HepG2 (cell line): ENCODE data around the gene ZSWIM5. TPM values are rescaled to one million over a fixed set of nuclear protein-coding genes. Genes with fewer than 3 reads are reported as not detected.

ENCODE experiments used
- ATF4 ChIP-seq, 2 experiments: fragments of 450-650 bp in 1 of 2; sonication (generic) in 1 of 2; formaldehyde crosslinking; IDR thresholded peaks; 2 replicates each; pipeline versions ENCODE4 v1.5.0 to v1.8.0; 2020 to 2022; ENCODE audit warnings: mild to moderate bottlenecking in 1 of 2, missing genetic modification reagents in 1 of 2
- DPF2 ChIP-seq: sonication (generic); formaldehyde crosslinking; IDR thresholded peaks from 2 replicates; pipeline ENCODE4 v1.4.0; 2020; ENCODE audit warnings: mild to moderate bottlenecking, low read depth, missing genetic modification reagents, borderline replicate concordance
- HDAC2 ChIP-seq: sonication (generic); formaldehyde crosslinking; IDR thresholded peaks from 2 replicates; pipeline ENCODE4 v1.4.0; 2020; ENCODE audit warnings: missing genetic modification reagents
- KAT7 ChIP-seq: IDR thresholded peaks from 2 replicates; pipeline ENCODE4 v1.6.1; 2018; ENCODE audit warnings: borderline replicate concordance, missing compliant biosample characterization
- KDM1A ChIP-seq: IDR thresholded peaks from 2 replicates; pipeline ENCODE4 v1.6.1; 2016; ENCODE audit warnings: missing compliant biosample characterization
- NR2F6 ChIP-seq, 2 experiments: IDR thresholded peaks; 2 replicates each; pipeline ENCODE4 v1.6.1; 2016; ENCODE audit warnings: antibody characterized with exemption in 1 of 2, mild to moderate bottlenecking in 1 of 2
- RARA ChIP-seq: IDR thresholded peaks from 2 replicates; pipeline ENCODE4 v1.6.1; 2016; ENCODE audit warnings: missing genetic modification reagents, missing compliant biosample characterization
- RNF219 ChIP-seq: sonication (generic); formaldehyde crosslinking; IDR thresholded peaks from 2 replicates; pipeline ENCODE4 v1.5.0; 2020; ENCODE audit warnings: mild to moderate bottlenecking, missing genetic modification reagents
- SOX5 ChIP-seq: IDR thresholded peaks from 2 replicates; pipeline ENCODE4 v1.6.1; 2016; ENCODE audit warnings: borderline replicate concordance
- TBX2 ChIP-seq: sonication (generic); formaldehyde crosslinking; IDR thresholded peaks from 2 replicates; pipeline ENCODE4 v1.5.0; 2020; ENCODE audit warnings: missing genetic modification reagents, mild to moderate bottlenecking, borderline replicate concordance
- TEAD3 ChIP-seq: optimal IDR thresholded peaks from 2 replicates; pipeline ENCODE3; 2016; ENCODE audit warnings: borderline replicate concordance
- ZMYM2 ChIP-seq: sonication (generic); formaldehyde crosslinking; IDR thresholded peaks from 2 replicates; pipeline ENCODE4 v1.8.0; 2022; ENCODE audit warnings: mild to moderate bottlenecking, missing genetic modification reagents
- ZMYM4 ChIP-seq: sonication (generic); formaldehyde crosslinking; IDR thresholded peaks from 2 replicates; pipeline ENCODE4 v1.8.1; 2023; ENCODE audit warnings: mild to moderate bottlenecking, missing genetic modification reagents
- ZNF281 ChIP-seq: sonication (generic); formaldehyde crosslinking; IDR thresholded peaks from 2 replicates; pipeline ENCODE4 v1.4.0; 2020; ENCODE audit warnings: missing genetic modification reagents, borderline replicate concordance
- ZNF362 ChIP-seq: sonication (generic); formaldehyde crosslinking; IDR thresholded peaks from 2 replicates; pipeline ENCODE4 v1.4.0; 2020; ENCODE audit warnings: missing genetic modification reagents, mild to moderate bottlenecking, borderline replicate concordance
- ZNF609 ChIP-seq: sonication (generic); formaldehyde crosslinking; IDR thresholded peaks from 2 replicates; pipeline ENCODE4 v1.4.0; 2020; ENCODE audit warnings: mild to moderate bottlenecking, missing genetic modification reagents, borderline replicate concordance
- ZNF772 ChIP-seq: sonication (generic); formaldehyde crosslinking; IDR thresholded peaks from 2 replicates; pipeline ENCODE4 v1.5.0; 2020; ENCODE audit warnings: mild to moderate bottlenecking, missing genetic modification reagents
- polyA plus RNA-seq, 8 experiments: library from polyadenylated mRNA; depleted of rRNA in 3 of 8; stranded (reverse) in 7 of 8; unstranded in 1 of 8; fragments of >200 nt; fragmentation: Illumina TruSeq in 4 of 8; extraction: Trizol in 4 of 8; gene quantifications; 2 replicates each; pipeline versions ENCODE4 v1.2.1 to v1.2.3, GENCODE V29; 2011 to 2016; ENCODE audit warnings: low read depth in 4 of 8, missing spikeins in 1 of 8, mixed read lengths in 1 of 8; ENCODE audit not compliant: insufficient read depth in 1 of 8
- total RNA-seq, 5 experiments: library from RNA; depleted of rRNA; stranded (reverse); fragments of >200 nt; fragmentation: Illumina TruSeq; extraction: Trizol; gene quantifications; 2 replicates each; pipeline ENCODE4 v1.2.3, GENCODE V29; 2016; ENCODE audit warnings: low read depth in 1 of 5

ZSWIM5 gene
- total and polyA plus RNA-seq, 2 of the 13 experiments (the other 11 are each of a cell fraction or from before 2014, with no cell fraction given): 11.0 to 20.6 TPM

- peak; percentile 43; the same call in 1 of the 2 replicates for TF ChIP-seq RARA
- TF ChIP-seq RNF219 (CRISPR knock-in tag): 0 out of 2 replicates have a peak, but pooled peaks have one; percentile 28
- TF ChIP-seq TBX2 (CRISPR knock-in tag): 0 out of 2 replicates have a peak, but pooled peaks have one; percentile 26
- TF ChIP-seq ZMYM4: peak; percentile 52; the same call in 1 of the 2 replicates
- no peak for TF ChIP-seq NR2F6 (IDR thresholded peaks at IDR 0.05)
- peak; percentile 46; the same call in 1 of the 2 replicates for TF ChIP-seq NR2F6 (CRISPR knock-in tag; IDR thresholded peaks at IDR 0.05)
- TF ChIP-seq SOX5: peak; percentile 36; the same call in 1 of the 2 replicates
- 0 out of 4 replicates have a peak, but pooled peaks of 1 of the 2 experiments have one; percentile 14 for TF ChIP-seq ATF4 (CRISPR knock-in tag; IDR thresholded peaks at IDR 0.05)
- no peak for TF ChIP-seq ZNF281 (CRISPR knock-in tag)
- TF ChIP-seq TEAD3 (CRISPR knock-in tag): peak; percentile 46
- peak; percentile 66; the same call in 1 of the 2 replicates for TF ChIP-seq ZMYM2 (CRISPR knock-in tag)
- TF ChIP-seq KDM1A: peak; percentile 53; the same call in 1 of the 2 replicates
- peak; percentile 50; the same call in 1 of the 2 replicates for TF ChIP-seq ZNF362 (CRISPR knock-in tag)
- 0 out of 2 replicates have a peak, but pooled peaks have one; percentile 19 for TF ChIP-seq ZNF609 (CRISPR knock-in tag)
- TF ChIP-seq DPF2 (CRISPR knock-in tag): 0 out of 2 replicates have a peak, but pooled peaks have one; percentile 41
- 0 out of 2 replicates have a peak, but pooled peaks have one; percentile 46 for TF ChIP-seq KAT7 (CRISPR knock-in tag)
- TF ChIP-seq ZNF772 (CRISPR knock-in tag): no peak
- TF ChIP-seq HDAC2 (CRISPR knock-in tag): peak; percentile 17; the same call in 1 of the 2 replicates
Measured at GRCh38 chr1:45172764-45173163, 33.6 kb downstream of the ZSWIM5 start (continued).
